Choroid plexus epithelial cell (primary cell): ENCODE results near the gene MYOCD.
"Not testable (repeated sequence)": the region's sequence is repeated elsewhere in the genome, so short reads cannot be mapped to it uniquely, and the experiment has no call there.

Experiments used
- DNase-seq: peaks from one replicate; pipeline ENCODE4 v3.0.0-alpha.2; 2010; ENCODE audit warnings: low read depth
- H3K4me3 ChIP-seq: 2 replicates; pipeline ENCODE4 v1.5.1; 2011; ENCODE audit warnings: low read depth, mild to moderate bottlenecking, control low read depth, low read length, moderate library complexity
- TF ChIP-seq, protein P1 (sequence below): conservative IDR thresholded peaks from 2 replicates; pipeline ENCODE4 v1.5.1; 2011; ENCODE audit warnings: low read depth, mild to moderate bottlenecking, control low read depth, inconsistent platforms, low read length, moderate library complexity

MYOCD gene

DNA sequence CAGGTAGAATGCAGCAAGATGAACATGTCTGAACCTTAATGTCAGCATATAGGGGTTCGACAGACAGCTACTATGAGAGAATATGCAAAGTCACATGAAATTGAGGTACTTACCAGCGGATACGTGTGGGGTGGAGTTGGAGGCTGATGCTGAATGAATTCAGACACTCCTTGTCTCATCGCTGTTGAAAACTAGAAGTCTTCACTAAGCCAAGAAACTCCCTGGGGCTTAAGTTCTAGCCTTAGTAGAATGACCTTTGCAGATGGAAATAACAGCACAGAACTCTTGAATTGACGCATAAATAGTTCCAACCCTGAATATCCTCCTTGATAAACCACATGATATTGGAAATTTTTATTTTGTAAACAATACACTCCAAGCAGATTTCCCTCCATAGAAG, 32.9 kb upstream of the MYOCD start:
- TF ChIP-seq, protein P1, sequence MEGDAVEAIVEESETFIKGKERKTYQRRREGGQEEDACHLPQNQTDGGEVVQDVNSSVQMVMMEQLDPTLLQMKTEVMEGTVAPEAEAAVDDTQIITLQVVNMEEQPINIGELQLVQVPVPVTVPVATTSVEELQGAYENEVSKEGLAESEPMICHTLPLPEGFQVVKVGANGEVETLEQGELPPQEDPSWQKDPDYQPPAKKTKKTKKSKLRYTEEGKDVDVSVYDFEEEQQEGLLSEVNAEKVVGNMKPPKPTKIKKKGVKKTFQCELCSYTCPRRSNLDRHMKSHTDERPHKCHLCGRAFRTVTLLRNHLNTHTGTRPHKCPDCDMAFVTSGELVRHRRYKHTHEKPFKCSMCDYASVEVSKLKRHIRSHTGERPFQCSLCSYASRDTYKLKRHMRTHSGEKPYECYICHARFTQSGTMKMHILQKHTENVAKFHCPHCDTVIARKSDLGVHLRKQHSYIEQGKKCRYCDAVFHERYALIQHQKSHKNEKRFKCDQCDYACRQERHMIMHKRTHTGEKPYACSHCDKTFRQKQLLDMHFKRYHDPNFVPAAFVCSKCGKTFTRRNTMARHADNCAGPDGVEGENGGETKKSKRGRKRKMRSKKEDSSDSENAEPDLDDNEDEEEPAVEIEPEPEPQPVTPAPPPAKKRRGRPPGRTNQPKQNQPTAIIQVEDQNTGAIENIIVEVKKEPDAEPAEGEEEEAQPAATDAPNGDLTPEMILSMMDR, result no peak
- no peak for DNase-seq
- no peak overlapping the region for H3K4me3 ChIP-seq

- no peak for DNase-seq
- TF ChIP-seq, protein P1, result no peak
- no peak overlapping the region for H3K4me3 ChIP-seq
These were observed 30.8 kb upstream of the MYOCD start for GRCh38 chr17:12634789-12635414.

- DNase-seq, H3K4me3 ChIP-seq: not testable (repeated sequence)
These were observed 29.7 kb upstream of the MYOCD start for GRCh38 chr17:12635996-12636395.

DNA sequence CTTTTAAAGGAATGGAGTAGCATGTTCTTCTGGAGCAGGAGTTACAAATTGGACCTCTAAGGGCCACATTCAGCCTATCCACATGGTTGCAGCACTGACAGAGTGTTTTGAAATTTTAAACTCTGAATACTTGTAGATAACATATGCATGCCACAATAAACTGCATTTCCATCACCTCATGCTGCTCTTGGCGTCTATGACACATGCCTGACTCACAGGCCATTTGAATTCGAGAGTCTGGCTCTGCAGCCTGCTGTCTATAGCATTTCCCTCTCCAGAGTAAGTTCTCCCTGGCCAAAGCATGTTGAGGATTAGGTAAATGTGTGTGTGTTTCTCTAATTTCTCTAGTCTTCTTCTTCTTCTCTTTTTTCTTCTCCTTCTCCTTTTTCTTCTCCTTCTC, 28.7 kb upstream of the MYOCD start:
- H3K4me3 ChIP-seq, result no peak overlapping the region
- TF ChIP-seq, protein P1, result no peak
- peak; percentile 98 for DNase-seq

GRCh38 chr17:12637745-12638651, 27.7 kb upstream of the MYOCD start:
- DNase-seq, result no peak
- TF ChIP-seq, protein P1, result no peak
- no peak overlapping the region for H3K4me3 ChIP-seq

DNA sequence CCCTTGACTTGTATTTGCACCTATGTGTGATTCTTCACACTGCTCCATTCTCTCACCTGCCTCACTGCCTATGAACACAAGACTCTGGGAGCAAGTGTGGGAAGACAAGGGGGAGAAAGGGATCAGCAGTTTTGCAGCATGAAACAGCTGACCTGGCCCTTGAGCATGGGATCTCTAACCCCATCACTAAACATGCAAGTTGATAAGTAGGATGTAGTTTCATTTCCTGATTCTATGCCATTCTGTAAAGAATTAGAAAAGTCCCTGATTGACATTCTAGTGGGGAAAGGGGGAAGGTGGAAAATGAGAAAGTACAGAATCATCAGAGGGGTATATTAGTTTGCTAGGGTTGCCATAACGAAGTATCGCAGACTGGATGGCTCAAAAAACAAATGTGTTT, 25.3 kb upstream of the MYOCD start:
- DNase-seq, result no peak
- TF ChIP-seq, protein P1, result no peak
- no peak overlapping the region for H3K4me3 ChIP-seq

- no peak overlapping the region for H3K4me3 ChIP-seq
- no peak for DNase-seq
- TF ChIP-seq, protein P1, result no peak
These were observed 24.6 kb upstream of the MYOCD start for GRCh38 chr17:12641084-12641483.
